NB4 (cell line): ENCODE data around the gene FBLN7.

Experiments
- CTCF ChIP-seq: IDR thresholded peaks from one replicate; pipeline ENCODE4 v1.5.1; 2012; ENCODE audit warnings: low read depth, low read length
- MYC ChIP-seq: IDR thresholded peaks from 2 replicates; pipeline ENCODE4 v1.6.1; 2011; ENCODE audit warnings: low read depth, low read length
- POLR2A ChIP-seq: IDR thresholded peaks from 2 replicates; pipeline ENCODE4 v1.6.1; 2011; ENCODE audit warnings: mild to moderate bottlenecking; ENCODE audit not compliant: insufficient read length; ENCODE audit errors: extremely low read depth

GRCh38 chr2:112195167-112195766 lies 57.1 kb downstream of the FBLN7 start:
- TF ChIP-seq CTCF (no peak), POLR2A (no peak), MYC (no peak)
